RWPE2 (cell line): ENCODE data around the gene NOL4L.

Source experiments
- ATAC-seq: fragments of 200-7000 bp; cut with Tn5 transposase; 3 replicates; pipeline ENCODE4 v1.9.1; 2021; ENCODE audit warnings: low read depth
- DNase-seq: peaks from one replicate; pipeline ENCODE4 v3.0.0-alpha.2; 2020; ENCODE audit warnings: low spot score
- H3K27ac ChIP-seq: fragments of 450-650 bp; 2 replicates; pipeline ENCODE4 v1.5.1; 2017; ENCODE audit warnings: mild to moderate bottlenecking; ENCODE audit not compliant: poor library complexity, severe bottlenecking
- H3K27me3 ChIP-seq: fragments of 250-450 bp; sonication (Bioruptor Pico); 2 replicates; pipeline ENCODE4 v1.5.1; 2021; ENCODE audit warnings: mild to moderate bottlenecking, moderate library complexity; ENCODE audit not compliant: insufficient read depth, poor library complexity, severe bottlenecking
- H3K36me3 ChIP-seq: fragments of 250-450 bp; sonication (Bioruptor Pico); 2 replicates; pipeline ENCODE4 v1.5.1; 2020; ENCODE audit warnings: low read depth, mild to moderate bottlenecking, moderate library complexity
- H3K4me1 ChIP-seq: fragments of 250-450 bp; sonication (Bioruptor Pico); 2 replicates; pipeline ENCODE4 v1.5.1; 2021; ENCODE audit warnings: mild to moderate bottlenecking, moderate library complexity; ENCODE audit not compliant: insufficient read depth, poor library complexity, severe bottlenecking
- H3K4me3 ChIP-seq: fragments of 250-450 bp; sonication (Bioruptor Pico); 2 replicates; pipeline ENCODE4 v1.5.1; 2021; ENCODE audit warnings: mild to moderate bottlenecking, moderate library complexity; ENCODE audit not compliant: severe bottlenecking
- H3K9me3 ChIP-seq: fragments of 250-450 bp; sonication (Bioruptor Pico); 2 replicates; pipeline ENCODE4 v1.5.1; 2021; ENCODE audit warnings: mild to moderate bottlenecking, moderate library complexity; ENCODE audit not compliant: severe bottlenecking
- TF ChIP-seq, protein P1 (sequence below): fragments of 450-650 bp; IDR thresholded peaks from one replicate; pipeline ENCODE4 v1.5.1; 2017; ENCODE audit warnings: mild to moderate bottlenecking, moderate library complexity; ENCODE audit not compliant: poor library complexity, severe bottlenecking

NOL4L gene

GRCh38 chr20:32534661-32535240 lies 50.4 kb downstream of the NOL4L start:
- Histone ChIP-seq H3K9me3 (no peaks in the 10 kb centered on the region), H3K4me3 (no peak overlapping the region), H3K27me3 (no peaks in the 10 kb centered on the region), H3K36me3 (no peaks in the 10 kb centered on the region), H3K27ac (no peak overlapping the region), H3K4me1 (no peaks in the 10 kb centered on the region)
- TF ChIP-seq, protein P1, sequence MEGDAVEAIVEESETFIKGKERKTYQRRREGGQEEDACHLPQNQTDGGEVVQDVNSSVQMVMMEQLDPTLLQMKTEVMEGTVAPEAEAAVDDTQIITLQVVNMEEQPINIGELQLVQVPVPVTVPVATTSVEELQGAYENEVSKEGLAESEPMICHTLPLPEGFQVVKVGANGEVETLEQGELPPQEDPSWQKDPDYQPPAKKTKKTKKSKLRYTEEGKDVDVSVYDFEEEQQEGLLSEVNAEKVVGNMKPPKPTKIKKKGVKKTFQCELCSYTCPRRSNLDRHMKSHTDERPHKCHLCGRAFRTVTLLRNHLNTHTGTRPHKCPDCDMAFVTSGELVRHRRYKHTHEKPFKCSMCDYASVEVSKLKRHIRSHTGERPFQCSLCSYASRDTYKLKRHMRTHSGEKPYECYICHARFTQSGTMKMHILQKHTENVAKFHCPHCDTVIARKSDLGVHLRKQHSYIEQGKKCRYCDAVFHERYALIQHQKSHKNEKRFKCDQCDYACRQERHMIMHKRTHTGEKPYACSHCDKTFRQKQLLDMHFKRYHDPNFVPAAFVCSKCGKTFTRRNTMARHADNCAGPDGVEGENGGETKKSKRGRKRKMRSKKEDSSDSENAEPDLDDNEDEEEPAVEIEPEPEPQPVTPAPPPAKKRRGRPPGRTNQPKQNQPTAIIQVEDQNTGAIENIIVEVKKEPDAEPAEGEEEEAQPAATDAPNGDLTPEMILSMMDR: no peak
- DNase-seq: no peak
- no peak for ATAC-seq

DNA sequence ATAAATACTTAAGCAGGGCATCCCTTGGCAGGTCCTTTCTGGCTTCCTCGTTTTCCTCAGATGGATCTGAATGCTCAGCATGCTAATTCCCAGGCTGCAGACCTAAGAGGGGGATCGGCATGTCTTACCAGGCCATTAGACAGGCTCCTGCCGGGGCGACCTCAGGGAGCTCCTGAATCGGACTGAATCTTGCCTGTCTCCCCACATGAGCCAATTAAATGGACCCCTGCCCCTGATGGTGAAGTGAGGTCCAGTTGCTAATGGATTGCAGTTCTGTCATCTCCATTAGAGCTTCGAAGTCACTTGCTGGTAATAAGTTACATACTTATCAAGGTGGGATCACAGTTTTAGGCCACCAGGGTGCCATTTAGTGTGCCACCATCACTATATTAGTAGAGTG lies 51.4 kb downstream of the NOL4L start:
- Histone ChIP-seq H3K27me3 (no peaks in the 10 kb centered on the region), H3K4me3 (no peak overlapping the region), H3K27ac (no peak overlapping the region), H3K4me1 (no peaks in the 10 kb centered on the region), H3K36me3 (no peaks in the 10 kb centered on the region), H3K9me3 (no peaks in the 10 kb centered on the region)
- TF ChIP-seq, protein P1: no peak
- DNase-seq: no peak
- no peak for ATAC-seq

GRCh38 chr20:32532246-32532645 lies 52.9 kb downstream of the NOL4L start:
- H3K27me3 ChIP-seq: no peaks in the 10 kb centered on the region
- H3K4me3 ChIP-seq: no peak overlapping the region
- no peaks in the 10 kb centered on the region for H3K9me3 ChIP-seq
- H3K4me1 ChIP-seq: no peaks in the 10 kb centered on the region
- ATAC-seq: no peak
- TF ChIP-seq, protein P1: no peak
- no peak for DNase-seq
- no peaks in the 10 kb centered on the region for H3K36me3 ChIP-seq
- H3K27ac ChIP-seq: no peak overlapping the region

GRCh38 chr20:32528905-32529670 lies 56.0 kb downstream of the NOL4L start:
- no peaks in the 10 kb centered on the region for H3K27me3 ChIP-seq

More at GRCh38 chr20:32528905-32529670, 56.0 kb downstream of the NOL4L start:
- H3K9me3 ChIP-seq: no peaks in the 10 kb centered on the region
- TF ChIP-seq, protein P1: no peak
- no peaks in the 10 kb centered on the region for H3K36me3 ChIP-seq
- DNase-seq (peak; percentile 67), ATAC-seq (no peak)
- no peaks in the 10 kb centered on the region for H3K4me1 ChIP-seq
- H3K4me3 ChIP-seq: no peak overlapping the region
- no peak overlapping the region for H3K27ac ChIP-seq
